ENCODE results near the gene PIP5KL1. TPM values are rescaled to one million over a fixed set of nuclear protein-coding genes. Genes with fewer than 3 reads are reported as not detected.

PIP5KL1 gene
- total and polyA plus RNA-seq, 2 donors (not counting 3 experiments of a cell fraction or from before 2014, with no cell fraction given): 1.5 to 2.9 TPM

DNA sequence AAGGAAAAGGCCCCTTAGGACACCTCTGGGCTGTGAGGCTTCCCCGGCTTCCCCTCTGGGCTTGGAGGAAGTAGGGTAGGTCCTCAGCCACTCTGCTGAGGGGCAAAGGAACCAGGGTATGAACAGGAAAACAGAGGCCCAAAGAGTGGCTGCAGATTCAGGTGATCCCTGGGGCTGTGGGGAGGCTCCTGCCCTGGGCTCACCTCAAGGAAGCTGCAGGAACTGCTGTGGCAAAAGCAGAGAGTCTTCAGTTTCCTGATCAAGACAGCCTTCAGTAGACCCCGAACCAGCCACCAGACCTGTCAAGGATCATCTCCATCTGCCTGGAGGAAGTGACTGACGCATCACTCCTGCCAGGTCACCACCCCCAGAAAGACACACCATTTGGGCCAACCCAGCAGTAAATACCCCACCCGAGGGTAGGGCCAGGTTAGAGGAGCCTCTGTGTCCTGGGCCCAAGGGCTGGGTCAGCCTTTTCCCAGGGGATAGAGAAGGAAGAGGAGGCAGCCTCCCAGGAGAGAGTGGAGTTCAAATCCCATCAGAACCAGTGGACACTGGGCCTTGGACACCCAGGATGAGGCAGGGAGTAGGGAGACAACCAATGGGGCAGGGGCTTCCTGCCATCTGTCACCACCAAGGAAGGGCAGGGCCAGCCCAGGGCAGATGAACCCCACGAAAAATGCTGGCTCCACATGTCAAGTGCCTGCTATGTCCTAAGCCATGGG is 25.4 kb downstream of the PIP5KL1 start:
- TF ChIP-seq POLR2AphosphoS5 (IDR thresholded peaks at IDR 0.05; ENCODE audit: insufficient read depth, low read depth, low read length) (no peak), MYC (IDR thresholded peaks at IDR 0.05; ENCODE audit: low read depth, low read length) (no peak), JUN (IDR thresholded peaks at IDR 0.05; ENCODE audit: borderline replicate concordance, insufficient read depth, insufficient read length, low read depth) (no peak)
- Histone ChIP-seq H3K9me1 (replicated peaks; ENCODE audit: control insufficient read depth, extremely low read depth, insufficient read depth, low read length) (no peaks in the 10 kb centered on the region), H3K36me3 (ENCODE audit: control insufficient read depth in 2 of 2, extremely low read depth in 1 of 2, insufficient read depth in 2 of 2, low read length in 2 of 2) (peaks cover 0 to 3% of the 10 kb centered on the region in 2 experiments), H3K27ac (ENCODE audit: insufficient read depth, low read depth, low read length) (peak overlapping the region; percentile 63), H3K27me3 (ENCODE audit: control insufficient read depth in 2 of 2, insufficient read depth in 2 of 2, low read length in 2 of 2) (no peaks in the 10 kb centered on the region), H3K4me3 (replicated peaks in 1 of 3; ENCODE audit: insufficient read depth in 1 of 3, low read depth in 1 of 3, low read length in 3 of 3) (no peak overlapping the region), H3K9ac (replicated peaks; ENCODE audit: extremely low read depth, insufficient read depth, low read length) (no peak overlapping the region), H3K4me2 (ENCODE audit: insufficient read depth, low read length) (no peak overlapping the region), H3K4me1 (ENCODE audit: control insufficient read depth, extremely low read depth, insufficient read depth, low read length) (peaks cover 41% of the 10 kb centered on the region), H3K9me3 (replicated peaks; ENCODE audit: control insufficient read depth, insufficient read depth, low read length) (no peaks in the 10 kb centered on the region), H4K20me1 (replicated peaks; ENCODE audit: control insufficient read depth, extremely low read depth, insufficient read depth, low read length) (no peaks in the 10 kb centered on the region), H3K79me2 (ENCODE audit: control insufficient read depth, insufficient read depth, low read length) (no peaks in the 10 kb centered on the region), H2AFZ (ENCODE audit: low read depth, low read length) (no peak overlapping the region)
- intact Hi-C loops (cut with micrococcal nuclease): no loop called here
- ChIA-PET POLR2A (no interaction called here), CTCF (interaction anchor here (1.1 kb wide), 1 partner anchor 11 kb away, joined by 3 read pairs; the partner anchor contains the start of gene ST6GALNAC4)
- no TSS peak for BruUV-seq (replicated peaks)
- dilution Hi-C loops (cut with MboI; ENCODE audit: extremely low pct_ligation_motif_present, low sequenced_read_pairs): no loop called here
- no peak for DNase-seq (ENCODE audit: low read depth, low spot score)
- FAIRE-seq: no peak

DNA sequence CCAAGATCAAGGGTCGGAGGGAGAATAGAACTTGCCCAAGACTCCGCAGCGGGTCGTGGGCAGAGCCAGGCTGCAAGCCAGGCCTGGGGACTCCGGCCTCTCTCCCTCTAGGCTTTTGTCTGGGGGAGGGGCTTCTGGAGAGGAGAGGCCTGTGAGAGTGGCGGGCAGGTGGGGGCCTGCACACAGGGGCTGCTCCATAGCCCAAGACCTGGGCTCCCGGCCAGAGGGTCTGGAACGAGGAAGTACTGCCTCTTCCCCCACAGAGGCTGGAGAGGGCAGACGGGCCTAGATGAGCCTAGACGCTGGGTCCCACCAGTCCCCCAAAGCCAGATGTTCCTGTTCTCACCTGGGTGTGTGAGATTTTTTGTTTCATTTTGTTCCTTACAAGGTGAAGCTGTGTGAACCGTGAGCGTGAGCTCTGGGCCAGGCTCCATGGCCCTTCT is 26.0 kb downstream of the PIP5KL1 start:
- intact Hi-C loops (cut with micrococcal nuclease): no loop called here
- H3K4me3 ChIP-seq (replicated peaks in 1 of 3; ENCODE audit: insufficient read depth in 1 of 3, low read depth in 1 of 3, low read length in 3 of 3): no peak overlapping the region
- H2AFZ ChIP-seq (ENCODE audit: low read depth, low read length): peak overlapping the region; percentile 20
- H3K4me2 ChIP-seq (ENCODE audit: insufficient read depth, low read length): no peak overlapping the region
- BruUV-seq (replicated peaks): no TSS peak
- FAIRE-seq (peak; percentile 21), DNase-seq (ENCODE audit: low read depth, low spot score) (peak; percentile 52)
- H3K79me2 ChIP-seq (ENCODE audit: control insufficient read depth, insufficient read depth, low read length): no peaks in the 10 kb centered on the region
- H3K9me3 ChIP-seq (replicated peaks; ENCODE audit: control insufficient read depth, insufficient read depth, low read length): no peaks in the 10 kb centered on the region
- peaks cover 46% of the 10 kb centered on the region for H3K4me1 ChIP-seq (ENCODE audit: control insufficient read depth, extremely low read depth, insufficient read depth, low read length)
- peak overlapping the region; percentile 63 for H3K27ac ChIP-seq (ENCODE audit: insufficient read depth, low read depth, low read length)
- peak overlapping the region; percentile 10 for H3K9ac ChIP-seq (replicated peaks; ENCODE audit: extremely low read depth, insufficient read depth, low read length)
- H3K27me3 ChIP-seq (ENCODE audit: control insufficient read depth in 2 of 2, insufficient read depth in 2 of 2, low read length in 2 of 2): no peaks in the 10 kb centered on the region
- TF ChIP-seq, protein P1, sequence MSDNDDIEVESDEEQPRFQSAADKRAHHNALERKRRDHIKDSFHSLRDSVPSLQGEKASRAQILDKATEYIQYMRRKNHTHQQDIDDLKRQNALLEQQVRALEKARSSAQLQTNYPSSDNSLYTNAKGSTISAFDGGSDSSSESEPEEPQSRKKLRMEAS (IDR thresholded peaks at IDR 0.05; ENCODE audit: insufficient read depth, insufficient read length): no peak
- TF ChIP-seq POLR2AphosphoS5 (IDR thresholded peaks at IDR 0.05; ENCODE audit: insufficient read depth, low read depth, low read length) (no peak), FOS (IDR thresholded peaks at IDR 0.05; ENCODE audit: borderline replicate concordance, insufficient read depth, low read length) (no peak), POLR2A (IDR thresholded peaks at IDR 0.05; ENCODE audit: low read depth, low read length) (no peak), MYC (IDR thresholded peaks at IDR 0.05; ENCODE audit: low read depth, low read length) (no peak), JUN (IDR thresholded peaks at IDR 0.05; ENCODE audit: borderline replicate concordance, insufficient read depth, insufficient read length, low read depth) (no peak), EZH2 (IDR thresholded peaks at IDR 0.05; ENCODE audit: borderline replicate concordance, low read depth, low read length, severe bottlenecking) (no peak), GATA2 (IDR thresholded peaks at IDR 0.05; ENCODE audit: insufficient read depth, insufficient read length, low read depth, low read length) (no peak)
- TF ChIP-seq, protein P2, sequence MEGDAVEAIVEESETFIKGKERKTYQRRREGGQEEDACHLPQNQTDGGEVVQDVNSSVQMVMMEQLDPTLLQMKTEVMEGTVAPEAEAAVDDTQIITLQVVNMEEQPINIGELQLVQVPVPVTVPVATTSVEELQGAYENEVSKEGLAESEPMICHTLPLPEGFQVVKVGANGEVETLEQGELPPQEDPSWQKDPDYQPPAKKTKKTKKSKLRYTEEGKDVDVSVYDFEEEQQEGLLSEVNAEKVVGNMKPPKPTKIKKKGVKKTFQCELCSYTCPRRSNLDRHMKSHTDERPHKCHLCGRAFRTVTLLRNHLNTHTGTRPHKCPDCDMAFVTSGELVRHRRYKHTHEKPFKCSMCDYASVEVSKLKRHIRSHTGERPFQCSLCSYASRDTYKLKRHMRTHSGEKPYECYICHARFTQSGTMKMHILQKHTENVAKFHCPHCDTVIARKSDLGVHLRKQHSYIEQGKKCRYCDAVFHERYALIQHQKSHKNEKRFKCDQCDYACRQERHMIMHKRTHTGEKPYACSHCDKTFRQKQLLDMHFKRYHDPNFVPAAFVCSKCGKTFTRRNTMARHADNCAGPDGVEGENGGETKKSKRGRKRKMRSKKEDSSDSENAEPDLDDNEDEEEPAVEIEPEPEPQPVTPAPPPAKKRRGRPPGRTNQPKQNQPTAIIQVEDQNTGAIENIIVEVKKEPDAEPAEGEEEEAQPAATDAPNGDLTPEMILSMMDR (IDR thresholded peaks at IDR 0.05; ENCODE audit: extremely low read depth in 1 of 2, insufficient read depth in 1 of 2, low read depth in 1 of 2, low read length in 2 of 2): no peak
- H4K20me1 ChIP-seq (replicated peaks; ENCODE audit: control insufficient read depth, extremely low read depth, insufficient read depth, low read length): no peaks in the 10 kb centered on the region
- peaks cover 0 to under 1% of the 10 kb centered on the region in 2 experiments for H3K36me3 ChIP-seq (ENCODE audit: control insufficient read depth in 2 of 2, extremely low read depth in 1 of 2, insufficient read depth in 2 of 2, low read length in 2 of 2)
- dilution Hi-C loops (cut with MboI; ENCODE audit: extremely low pct_ligation_motif_present, low sequenced_read_pairs): no loop called here
- ChIA-PET POLR2A (interaction anchor here (0.6 kb wide), 1 partner anchor 19 kb away, joined by 3 read pairs; no protein-coding TSS in a partner anchor), CTCF (interaction anchor here (1.1 kb wide), 1 partner anchor 12 kb away, joined by 3 read pairs; the partner anchor contains the start of gene ST6GALNAC4)
- no peaks in the 10 kb centered on the region for H3K9me1 ChIP-seq (replicated peaks; ENCODE audit: control insufficient read depth, extremely low read depth, insufficient read depth, low read length)

All from endothelial cell of umbilical vein (primary cell).